Stimulated activated CD8-positive, alpha-beta memory T cell treated with anti-CD3 and anti-CD28 coated beads, Interleukin-4, amount 100 ng/mL, for 1 hour (primary cell): ENCODE results near the gene SMURF1.

Experiments
- DNase-seq, 2 donors: peaks; one replicate each; pipeline ENCODE4 v3.0.0-alpha.2; 2020; ENCODE audit warnings: low read depth in 2 of 2, low spot score in 1 of 2

SMURF1 gene

DNA sequence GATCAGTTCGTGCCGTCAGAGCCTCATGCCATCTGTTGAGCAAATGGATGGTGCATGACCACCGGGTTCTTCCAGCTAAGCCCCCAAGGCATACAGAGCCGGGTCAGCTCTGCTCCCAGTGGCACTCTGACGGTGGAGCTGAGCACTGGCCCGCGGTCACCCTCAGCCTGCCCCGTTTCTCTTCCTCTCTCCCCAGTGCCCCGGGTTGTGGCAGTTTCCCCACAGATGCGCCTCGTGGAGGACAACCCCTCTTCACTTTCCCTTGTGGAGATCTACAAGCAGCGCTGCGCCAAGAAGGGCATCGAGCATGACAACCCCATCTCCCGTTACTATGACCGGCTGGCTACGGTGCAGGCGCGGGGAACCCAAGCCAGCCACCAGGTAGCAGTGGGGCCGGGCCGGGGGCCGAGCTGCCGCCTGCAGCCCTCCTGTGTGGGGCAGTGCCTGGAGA is 135.7 kb downstream of the SMURF1 start:
- no peak for DNase-seq

DNA sequence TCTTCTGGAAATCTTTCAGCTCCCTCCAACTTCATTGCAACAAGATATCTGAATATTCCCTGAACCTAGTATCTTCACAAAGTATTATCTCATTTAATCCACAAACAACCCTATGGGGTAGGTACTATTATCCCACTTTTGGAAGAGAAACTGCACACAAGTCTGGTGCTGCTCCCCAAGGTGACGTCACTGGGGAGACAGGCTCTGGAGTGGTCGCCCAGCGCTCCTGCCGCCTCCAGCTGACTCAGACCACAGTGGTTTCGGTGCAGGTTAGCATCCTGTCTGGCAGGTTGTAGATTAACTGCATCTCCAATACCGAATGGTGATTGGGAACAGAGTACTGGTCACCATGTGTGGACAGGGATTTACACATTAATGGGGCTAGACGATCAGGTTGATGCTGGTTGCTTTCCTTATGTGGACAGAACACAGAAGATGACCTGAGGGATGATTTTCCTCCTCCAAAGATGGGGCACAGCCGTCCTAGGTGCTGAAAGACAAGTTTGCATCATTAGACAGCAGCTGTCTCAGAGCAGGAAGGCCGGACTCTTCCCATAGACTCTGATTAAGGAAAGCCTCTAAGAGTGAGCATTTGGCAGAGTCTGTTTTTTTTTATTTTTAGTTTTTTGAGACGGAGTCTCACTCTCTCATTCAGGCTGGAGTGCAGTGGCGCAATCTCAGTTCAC is 137.0 kb downstream of the SMURF1 start:
- no peak for DNase-seq

DNA sequence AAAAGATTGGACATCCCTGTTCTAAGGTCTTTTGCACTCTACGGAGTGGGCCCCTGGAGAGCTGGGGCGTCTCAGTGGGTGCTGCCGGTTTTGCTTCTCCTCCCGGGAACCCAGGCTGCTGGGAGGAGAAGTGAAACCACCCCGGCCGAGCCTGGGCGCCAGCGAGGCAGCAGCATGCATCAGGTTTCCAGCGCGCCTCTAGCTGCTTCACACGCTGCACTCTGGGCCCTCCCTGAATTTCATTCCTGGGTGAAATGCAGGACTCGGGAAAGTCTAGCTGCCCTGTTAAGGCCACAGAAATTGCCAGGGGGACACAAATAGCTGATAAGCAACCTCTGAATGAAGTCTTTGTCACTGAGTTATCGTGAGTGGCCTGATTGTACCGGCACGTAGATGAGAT is 138.1 kb downstream of the SMURF1 start:
- no peak for DNase-seq

- DNase-seq = no peak
These were observed 139.0 kb downstream of the SMURF1 start for GRCh38 chr7:99004781-99005500.

DNA sequence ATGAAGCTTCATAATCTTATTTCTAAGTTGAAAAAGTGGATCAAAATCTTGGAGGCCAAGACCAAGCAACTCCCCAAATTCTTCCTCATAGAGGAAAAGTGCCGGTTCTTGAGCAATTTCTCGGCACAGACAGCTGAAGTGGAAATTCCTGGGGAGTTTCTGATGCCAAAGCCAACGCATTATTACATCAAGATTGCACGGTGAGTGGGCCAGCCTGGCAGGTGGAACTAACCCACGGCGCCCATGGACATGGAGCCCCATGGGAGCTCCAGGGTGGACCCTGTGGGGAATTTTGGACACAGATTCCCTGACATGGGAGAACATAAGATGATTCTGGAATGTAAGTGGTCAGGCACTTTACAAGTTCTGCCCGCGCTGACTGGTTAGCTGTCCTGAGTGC is 139.7 kb downstream of the SMURF1 start:
- no peak for DNase-seq

- DNase-seq = no peak
These were observed 140.5 kb downstream of the SMURF1 start for GRCh38 chr7:99003419-99003818.

DNA sequence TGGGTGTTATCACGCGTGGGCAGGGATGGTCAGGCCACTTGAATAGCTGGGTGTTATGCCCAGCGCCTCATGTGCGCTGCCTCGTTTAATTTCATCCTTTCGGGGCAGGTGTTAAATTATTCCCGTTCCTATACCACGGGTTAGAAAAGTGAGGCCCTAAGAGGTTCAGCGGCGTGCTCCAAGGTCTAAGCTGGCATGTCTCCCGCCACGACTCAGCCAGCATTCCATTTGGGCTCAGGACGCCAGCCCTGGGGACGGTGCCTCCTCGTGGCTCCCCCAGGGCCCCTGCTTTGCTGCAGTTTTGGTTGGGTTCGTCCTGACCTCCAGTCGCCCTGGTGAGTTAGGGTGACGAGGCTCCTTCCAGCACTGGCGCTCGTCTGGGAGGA is 141.1 kb downstream of the SMURF1 start:
- DNase-seq = no peak

- DNase-seq = no peak
These were observed 141.6 kb downstream of the SMURF1 start for GRCh38 chr7:99002148-99002826.

GRCh38 chr7:99001482-99002147 is 142.3 kb downstream of the SMURF1 start:
- no peak for DNase-seq

GRCh38 chr7:99000904-99001465 is 142.9 kb downstream of the SMURF1 start:
- no peak for DNase-seq

- no peak for DNase-seq
These were observed 143.6 kb downstream of the SMURF1 start for GRCh38 chr7:99000196-99000903.

GRCh38 chr7:98998821-98999725 is 144.8 kb downstream of the SMURF1 start:
- DNase-seq = no peak

DNA sequence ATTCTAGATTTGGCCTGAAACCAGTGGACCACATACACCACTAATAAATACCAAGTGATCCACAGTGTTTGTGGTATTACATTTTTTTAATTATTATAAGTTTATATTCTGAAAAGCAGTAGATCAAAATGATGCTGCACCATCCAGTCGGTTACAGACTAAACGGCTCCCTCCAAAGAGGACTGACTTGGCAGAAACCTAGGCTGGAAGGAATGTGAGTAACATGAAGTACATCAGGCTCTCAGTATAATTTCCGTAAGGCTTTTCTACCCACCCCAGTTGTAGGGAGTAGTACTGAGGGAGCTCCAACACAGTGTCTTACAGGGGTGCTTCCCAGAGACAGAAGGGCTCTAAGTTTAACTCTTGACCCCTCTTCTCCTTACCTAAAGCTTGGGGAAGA is 146.1 kb downstream of the SMURF1 start:
- DNase-seq = no peak

DNA sequence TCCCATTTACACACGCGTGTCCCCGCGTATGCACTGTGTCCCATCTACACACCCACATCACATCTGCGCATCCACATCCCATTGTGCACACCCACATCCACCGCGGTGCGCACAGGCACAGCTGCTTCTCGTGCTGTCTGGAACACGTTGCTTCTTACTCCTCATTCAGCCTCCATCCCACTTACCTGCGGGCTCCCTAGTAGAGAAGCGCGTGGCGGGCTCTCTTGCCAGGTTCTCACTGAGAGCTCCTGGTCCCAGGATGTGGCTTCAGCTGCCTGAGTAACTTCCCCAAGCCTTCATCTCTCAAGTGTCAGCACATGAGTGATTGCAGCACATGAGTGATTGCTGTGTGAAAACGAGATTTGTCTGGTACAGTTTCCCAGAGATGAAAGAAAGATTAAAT is 147.8 kb downstream of the SMURF1 start:
- no peak for DNase-seq

DNA sequence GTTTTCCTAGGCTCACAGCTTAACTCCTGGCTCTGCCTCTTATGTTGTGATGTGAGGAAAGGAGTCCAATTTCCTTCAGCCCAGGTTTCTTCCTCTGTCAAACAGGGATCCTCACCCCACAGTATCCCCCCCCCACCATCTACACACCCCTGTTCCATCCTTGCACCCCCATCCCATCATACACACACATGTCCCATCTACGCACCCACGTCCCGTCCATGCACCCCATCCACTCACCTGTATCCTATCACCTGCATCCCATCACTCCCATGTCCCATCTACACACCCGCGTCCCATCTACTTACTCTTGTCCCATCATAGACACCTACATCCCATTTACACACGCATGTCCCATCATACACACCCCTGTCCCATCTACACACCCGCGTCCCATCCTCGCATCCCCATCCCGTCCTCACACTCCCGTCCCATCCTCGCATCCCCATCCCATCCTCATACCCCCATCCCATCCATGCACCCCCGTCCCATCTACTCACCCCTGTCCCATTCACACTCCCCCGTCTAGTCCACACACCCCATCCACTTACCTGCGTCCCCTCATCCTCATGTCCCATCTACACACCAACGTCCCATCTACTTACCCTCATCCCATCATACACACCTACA is 148.3 kb downstream of the SMURF1 start:
- DNase-seq = no peak

- DNase-seq = no peak
These were observed 148.8 kb downstream of the SMURF1 start for GRCh38 chr7:98995111-98995510.

- DNase-seq = no peak
These were observed 149.6 kb downstream of the SMURF1 start for GRCh38 chr7:98994046-98994944.
